Loucy (cell line): Measurements from ENCODE around the gene CEP112.

ENCODE experiments used
- H2AFZ ChIP-seq: fragments of 200-600 bp; sonication (generic); 2 replicates; pipeline ENCODE4 v1.6.0; 2016; ENCODE audit warnings: antibody characterized with exemption, mild to moderate bottlenecking, low read length, moderate library complexity
- H3F3A ChIP-seq: fragments of 200-600 bp; 2 replicates; pipeline ENCODE4 v1.6.0; 2016; ENCODE audit warnings: antibody characterized with exemption, low read depth, mild to moderate bottlenecking
- H3K27me3 ChIP-seq: fragments of 200-600 bp; sonication (generic); 2 replicates; pipeline ENCODE4 v1.6.1; 2014; ENCODE audit warnings: low read length, mild to moderate bottlenecking; ENCODE audit not compliant: insufficient read depth, poor library complexity, severe bottlenecking
- H3K36me3 ChIP-seq: fragments of 200-600 bp; sonication (generic); 2 replicates; pipeline ENCODE4 v1.6.1; 2016; ENCODE audit warnings: low read length; ENCODE audit not compliant: insufficient read depth
- H3K4me1 ChIP-seq: fragments of 200-600 bp; sonication (generic); 2 replicates; pipeline ENCODE4 v1.5.1; 2014; ENCODE audit warnings: low read length, mild to moderate bottlenecking; ENCODE audit not compliant: insufficient read depth, poor library complexity, severe bottlenecking
- H3K4me2 ChIP-seq: fragments of 200-600 bp; sonication (generic); 2 replicates; pipeline ENCODE4 v1.6.0; 2014; ENCODE audit warnings: antibody characterized with exemption, low read length, low read depth, mild to moderate bottlenecking; ENCODE audit not compliant: poor library complexity, severe bottlenecking
- H3K4me3 ChIP-seq: fragments of 200-600 bp; sonication (generic); 2 replicates; pipeline ENCODE4 v1.5.1; 2014; ENCODE audit warnings: low read length, mild to moderate bottlenecking, mixed read lengths; ENCODE audit not compliant: poor library complexity, severe bottlenecking
- H3K79me2 ChIP-seq: fragments of 200-600 bp; sonication (generic); 2 replicates; pipeline ENCODE4 v1.6.1; 2014; ENCODE audit warnings: low read length; ENCODE audit not compliant: insufficient read depth
- H3K9ac ChIP-seq: fragments of 200-600 bp; sonication (generic); 2 replicates; pipeline ENCODE4 v1.6.0; 2014; ENCODE audit warnings: mild to moderate bottlenecking, low read depth, low read length, moderate library complexity; ENCODE audit not compliant: poor library complexity, severe bottlenecking
- H3K9me2 ChIP-seq: fragments of 200-600 bp; sonication (generic); replicated peaks from 2 replicates; pipeline ENCODE4 v1.6.1; 2016; ENCODE audit warnings: low read depth, low read length, mixed read lengths
- H3K9me3 ChIP-seq: fragments of 200-600 bp; sonication (generic); 2 replicates; pipeline ENCODE4 v1.6.1; 2014; ENCODE audit warnings: mild to moderate bottlenecking, antibody characterized with exemption, low read length, low read depth; ENCODE audit not compliant: insufficient read depth
- H4K20me1 ChIP-seq: fragments of 200-600 bp; sonication (generic); 2 replicates; pipeline ENCODE4 v1.6.0; 2014; ENCODE audit warnings: antibody characterized with exemption, low read length, mild to moderate bottlenecking; ENCODE audit not compliant: insufficient read depth, poor library complexity, severe bottlenecking
- EZH2phosphoT487 ChIP-seq: fragments of 200-600 bp; IDR thresholded peaks from 2 replicates; pipeline ENCODE4 v1.6.1; 2018; ENCODE audit warnings: antibody characterized with exemption, mild to moderate bottlenecking, moderate library complexity, borderline replicate concordance
- TF ChIP-seq, protein P1 (sequence below): fragments of 200-600 bp; sonication (generic); conservative IDR thresholded peaks from 2 replicates; pipeline ENCODE4 v1.5.1; 2014; ENCODE audit warnings: mild to moderate bottlenecking, antibody characterized with exemption, low read length

CEP112 gene

DNA sequence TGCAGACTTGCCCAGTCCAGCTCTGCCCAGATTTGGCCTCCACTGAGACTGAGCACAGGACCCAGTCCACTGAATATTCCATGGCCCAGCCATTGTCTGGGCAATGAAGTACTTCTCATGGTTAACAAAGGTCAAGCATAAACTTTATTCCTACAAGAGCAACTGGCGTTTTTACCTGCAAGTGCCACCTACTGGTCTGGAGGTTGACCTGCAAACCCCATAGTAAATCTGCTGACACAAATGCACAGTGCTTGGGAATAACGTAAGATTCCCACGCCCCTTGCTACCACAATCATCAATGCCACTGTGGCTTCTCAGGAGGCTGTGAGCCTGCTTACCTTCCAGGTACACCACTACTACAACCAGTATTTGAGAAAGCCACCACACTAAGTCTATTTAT, 170.2 kb downstream of the CEP112 start:
- TF ChIP-seq EZH2phosphoT487, result no peak
- TF ChIP-seq, protein P1, sequence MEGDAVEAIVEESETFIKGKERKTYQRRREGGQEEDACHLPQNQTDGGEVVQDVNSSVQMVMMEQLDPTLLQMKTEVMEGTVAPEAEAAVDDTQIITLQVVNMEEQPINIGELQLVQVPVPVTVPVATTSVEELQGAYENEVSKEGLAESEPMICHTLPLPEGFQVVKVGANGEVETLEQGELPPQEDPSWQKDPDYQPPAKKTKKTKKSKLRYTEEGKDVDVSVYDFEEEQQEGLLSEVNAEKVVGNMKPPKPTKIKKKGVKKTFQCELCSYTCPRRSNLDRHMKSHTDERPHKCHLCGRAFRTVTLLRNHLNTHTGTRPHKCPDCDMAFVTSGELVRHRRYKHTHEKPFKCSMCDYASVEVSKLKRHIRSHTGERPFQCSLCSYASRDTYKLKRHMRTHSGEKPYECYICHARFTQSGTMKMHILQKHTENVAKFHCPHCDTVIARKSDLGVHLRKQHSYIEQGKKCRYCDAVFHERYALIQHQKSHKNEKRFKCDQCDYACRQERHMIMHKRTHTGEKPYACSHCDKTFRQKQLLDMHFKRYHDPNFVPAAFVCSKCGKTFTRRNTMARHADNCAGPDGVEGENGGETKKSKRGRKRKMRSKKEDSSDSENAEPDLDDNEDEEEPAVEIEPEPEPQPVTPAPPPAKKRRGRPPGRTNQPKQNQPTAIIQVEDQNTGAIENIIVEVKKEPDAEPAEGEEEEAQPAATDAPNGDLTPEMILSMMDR, result peak; percentile 30
- Histone ChIP-seq H3K79me2 (no peaks in the 10 kb centered on the region), H3K9me3 (peaks cover 4% of the 10 kb centered on the region; the same call in 1 of the 2 replicates), H3F3A (no peaks in the 10 kb centered on the region), H3K9ac (no peak overlapping the region), H3K4me2 (no peak overlapping the region), H3K9me2 (no peaks in the 10 kb centered on the region), H3K4me1 (no peaks in the 10 kb centered on the region), H3K27me3 (no peaks in the 10 kb centered on the region), H4K20me1 (no peaks in the 10 kb centered on the region), H3K36me3 (no peaks in the 10 kb centered on the region), H3K4me3 (no peak overlapping the region), H2AFZ (no peak overlapping the region)

DNA sequence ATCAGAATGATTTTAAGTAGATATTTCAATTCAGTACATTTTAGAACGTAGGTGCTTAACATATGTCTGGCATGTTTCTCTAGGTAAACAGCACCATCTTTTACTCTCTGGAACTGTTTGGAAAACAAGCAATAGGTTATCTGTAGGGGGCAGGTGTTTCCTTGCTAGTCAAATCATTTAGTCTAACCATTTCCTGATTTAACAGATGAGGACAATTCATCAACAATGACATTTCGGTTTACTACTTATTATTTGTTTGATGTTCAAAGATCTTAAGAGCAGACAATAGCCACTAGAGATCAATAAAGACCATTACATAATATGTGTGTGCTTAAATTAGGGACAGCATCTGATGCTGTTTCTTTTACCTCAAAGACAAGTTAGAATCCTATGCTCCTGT, 173.1 kb downstream of the CEP112 start:
- Histone ChIP-seq H4K20me1 (no peaks in the 10 kb centered on the region), H3K36me3 (no peaks in the 10 kb centered on the region), H3K9me2 (no peaks in the 10 kb centered on the region), H3K9ac (no peak overlapping the region), H3K4me3 (no peak overlapping the region), H3K9me3 (peaks cover 4% of the 10 kb centered on the region; the same call in 1 of the 2 replicates), H3K79me2 (no peaks in the 10 kb centered on the region), H2AFZ (no peak overlapping the region), H3K4me1 (no peaks in the 10 kb centered on the region), H3K4me2 (no peak overlapping the region), H3K27me3 (no peaks in the 10 kb centered on the region), H3F3A (no peaks in the 10 kb centered on the region)
- no peak for TF ChIP-seq EZH2phosphoT487
- TF ChIP-seq, protein P1, result no peak

DNA sequence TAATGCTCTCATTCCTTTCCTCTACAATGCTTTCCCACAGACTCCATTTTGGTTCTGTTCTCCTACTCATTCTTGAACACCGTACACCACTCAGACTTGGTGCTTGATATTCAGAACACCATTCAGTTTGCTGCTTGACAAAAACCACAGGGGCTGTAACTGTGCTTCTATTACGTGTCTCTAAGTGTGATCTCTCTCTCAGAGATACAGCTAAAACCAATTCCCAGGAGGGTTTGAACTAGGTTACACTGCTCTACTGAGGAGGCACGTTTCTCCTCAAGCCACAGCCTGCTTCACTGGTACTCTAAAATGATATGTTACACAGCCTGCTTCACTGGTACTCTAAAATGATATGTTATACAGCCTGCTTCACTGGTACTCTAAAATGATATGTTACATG, 175.7 kb downstream of the CEP112 start:
- Histone ChIP-seq H2AFZ (no peak overlapping the region), H4K20me1 (no peaks in the 10 kb centered on the region), H3K27me3 (no peaks in the 10 kb centered on the region), H3K9me2 (no peaks in the 10 kb centered on the region), H3K79me2 (no peaks in the 10 kb centered on the region), H3K9ac (no peak overlapping the region), H3K4me1 (no peaks in the 10 kb centered on the region), H3F3A (no peaks in the 10 kb centered on the region), H3K9me3 (no peaks in the 10 kb centered on the region), H3K36me3 (no peaks in the 10 kb centered on the region), H3K4me3 (no peak overlapping the region), H3K4me2 (no peak overlapping the region)
- TF ChIP-seq EZH2phosphoT487, result no peak
- TF ChIP-seq, protein P1, result no peak
